HG02981 (cell line): Measurements from ENCODE around the gene SPRY1.

ENCODE experiments used
- ATAC-seq: cut with Tn5 transposase; IDR thresholded peaks from one replicate; pipeline ENCODE4 v1.9.1; 2021; ENCODE audit warnings: mild to moderate bottlenecking, moderate library complexity; ENCODE audit not compliant: unreplicated experiment

Gene SPRY1

GRCh38 chr4:123408471-123409084, 12.0 kb downstream of the SPRY1 start:
- no peak for ATAC-seq

GRCh38 chr4:123409334-123409733, 12.7 kb downstream of the SPRY1 start:
- ATAC-seq, result no peak

GRCh38 chr4:123411514-123411913, 14.9 kb downstream of the SPRY1 start:
- no peak for ATAC-seq

DNA sequence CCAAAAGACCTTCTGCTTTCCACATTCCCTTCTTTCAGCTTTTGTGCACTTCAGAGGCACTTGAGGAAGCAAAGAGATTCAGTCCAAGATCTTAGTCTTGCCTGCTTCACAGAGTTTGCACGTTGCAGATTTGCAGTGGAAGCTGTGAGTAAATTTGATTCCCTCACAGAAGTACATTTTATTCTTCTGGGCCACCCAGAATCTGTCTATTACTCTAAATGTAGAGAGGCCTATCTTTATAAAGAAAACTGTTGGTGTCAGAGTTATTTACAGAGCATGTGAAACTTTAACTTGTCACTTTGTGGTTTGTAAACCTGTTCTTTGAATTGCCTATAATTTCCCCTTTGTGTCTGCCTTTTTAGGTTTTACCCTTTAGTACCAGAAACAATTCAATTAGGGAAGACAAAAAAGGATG, 15.5 kb downstream of the SPRY1 start:
- ATAC-seq, result peak; percentile 75

DNA sequence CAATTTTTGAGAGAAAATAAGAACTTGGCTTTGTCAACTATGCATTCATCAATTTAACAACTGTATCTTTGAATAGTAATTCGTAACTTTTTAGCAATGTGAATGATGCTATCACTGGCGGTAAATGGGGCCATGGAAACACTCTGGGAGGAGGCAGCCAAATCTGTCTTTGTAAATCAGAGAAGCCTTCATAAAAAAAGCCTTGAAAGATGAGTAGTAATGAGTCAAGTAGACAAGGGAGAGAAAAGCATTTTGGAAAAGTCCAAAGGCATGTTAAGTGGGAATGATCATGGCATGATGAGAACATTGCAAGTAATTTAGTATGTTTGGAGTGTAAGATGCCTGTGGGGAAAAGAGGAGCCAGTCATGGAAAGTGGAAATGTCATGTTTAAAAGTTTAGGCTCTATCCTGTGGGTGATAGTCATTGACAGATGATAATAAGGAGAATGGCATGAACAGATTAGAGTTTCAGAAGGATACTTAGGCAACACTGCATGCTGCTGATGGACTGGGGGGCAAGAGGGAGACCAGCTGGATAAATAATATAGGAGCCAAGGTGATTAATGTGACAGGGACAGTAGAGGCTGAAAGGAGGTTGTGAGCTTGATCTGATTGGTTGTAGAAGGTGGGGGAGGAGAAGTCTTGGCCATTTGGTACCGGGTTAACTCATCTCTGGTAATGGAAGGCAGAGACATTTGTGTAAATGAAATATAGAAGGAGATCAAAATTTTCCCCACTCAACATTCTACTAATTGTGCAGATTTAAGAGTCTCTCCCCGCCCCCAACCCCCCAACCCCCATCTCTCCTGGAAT, 16.3 kb downstream of the SPRY1 start:
- ATAC-seq, result no peak

DNA sequence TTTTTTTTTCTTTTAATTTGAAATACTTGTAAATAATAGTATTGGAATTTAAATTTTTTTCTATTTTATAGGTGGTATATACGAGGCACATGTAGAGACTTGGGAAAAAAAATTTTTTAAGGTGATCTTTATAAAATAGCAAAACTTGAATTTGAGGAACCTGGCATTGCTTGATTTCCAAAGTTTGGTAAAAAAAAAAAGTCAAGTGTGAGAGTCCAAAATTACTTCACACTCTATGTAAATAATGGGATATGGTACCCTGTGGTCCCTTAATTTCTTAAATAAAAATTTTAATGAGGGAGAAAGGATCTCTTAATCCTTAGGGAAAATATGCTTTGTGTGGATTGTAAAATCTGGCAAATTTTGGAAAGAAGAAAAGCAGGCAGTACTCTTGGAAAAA, 19.0 kb downstream of the SPRY1 start:
- ATAC-seq, result no peak

GRCh38 chr4:123415977-123416376, 19.4 kb downstream of the SPRY1 start:
- no peak for ATAC-seq

DNA sequence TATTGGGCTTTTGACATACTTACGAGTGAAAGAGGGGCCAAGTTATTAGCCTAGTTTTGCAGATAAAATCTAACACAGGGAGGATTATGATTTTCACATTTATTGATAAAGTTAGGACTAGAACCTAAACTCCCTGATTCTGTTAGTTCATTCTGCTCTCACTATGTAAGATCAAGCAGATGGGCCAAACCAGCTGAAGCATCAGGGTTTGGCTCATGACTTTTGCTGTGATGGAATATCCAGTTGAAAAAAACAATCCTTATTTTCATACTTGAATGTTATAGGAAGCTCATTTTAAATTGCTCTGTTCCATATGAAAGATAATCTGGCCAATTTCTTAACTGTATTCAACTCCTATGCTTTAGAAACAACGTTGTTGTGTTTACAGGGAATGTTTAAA, 21.2 kb downstream of the SPRY1 start:
- ATAC-seq, result no peak

DNA sequence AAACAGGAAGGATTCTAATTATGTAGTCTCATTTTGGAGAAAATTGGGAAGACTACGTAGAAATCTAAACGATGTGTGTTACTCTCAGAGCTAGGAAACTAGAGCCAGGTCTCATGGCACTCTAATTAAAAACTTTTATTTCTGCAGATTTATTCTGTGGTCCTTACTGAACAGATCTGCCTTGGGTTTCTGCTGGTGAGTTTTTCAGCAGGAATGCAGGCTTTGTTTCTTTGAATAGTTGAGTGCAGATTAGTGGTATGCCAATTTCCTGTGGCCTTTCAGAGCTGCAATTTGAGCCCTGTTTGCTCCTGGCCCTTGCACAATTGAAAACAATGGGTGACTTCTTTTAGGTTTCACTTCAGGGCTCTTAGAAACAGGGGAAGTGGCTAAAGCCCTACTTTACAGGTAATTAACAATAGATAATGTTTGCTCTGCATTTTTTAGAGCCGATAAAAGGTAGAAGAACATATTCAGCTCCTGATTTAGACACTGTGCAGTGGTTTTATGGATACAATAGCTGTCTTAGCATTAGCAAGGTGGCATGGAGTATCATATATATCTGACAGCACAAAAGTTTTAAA, 21.8 kb downstream of the SPRY1 start:
- ATAC-seq, result peak; percentile 68

- ATAC-seq, result no peak
Measured at GRCh38 chr4:123419885-123420755, 23.5 kb downstream of the SPRY1 start.

GRCh38 chr4:123421227-123421936, 24.8 kb downstream of the SPRY1 start:
- no peak for ATAC-seq

DNA sequence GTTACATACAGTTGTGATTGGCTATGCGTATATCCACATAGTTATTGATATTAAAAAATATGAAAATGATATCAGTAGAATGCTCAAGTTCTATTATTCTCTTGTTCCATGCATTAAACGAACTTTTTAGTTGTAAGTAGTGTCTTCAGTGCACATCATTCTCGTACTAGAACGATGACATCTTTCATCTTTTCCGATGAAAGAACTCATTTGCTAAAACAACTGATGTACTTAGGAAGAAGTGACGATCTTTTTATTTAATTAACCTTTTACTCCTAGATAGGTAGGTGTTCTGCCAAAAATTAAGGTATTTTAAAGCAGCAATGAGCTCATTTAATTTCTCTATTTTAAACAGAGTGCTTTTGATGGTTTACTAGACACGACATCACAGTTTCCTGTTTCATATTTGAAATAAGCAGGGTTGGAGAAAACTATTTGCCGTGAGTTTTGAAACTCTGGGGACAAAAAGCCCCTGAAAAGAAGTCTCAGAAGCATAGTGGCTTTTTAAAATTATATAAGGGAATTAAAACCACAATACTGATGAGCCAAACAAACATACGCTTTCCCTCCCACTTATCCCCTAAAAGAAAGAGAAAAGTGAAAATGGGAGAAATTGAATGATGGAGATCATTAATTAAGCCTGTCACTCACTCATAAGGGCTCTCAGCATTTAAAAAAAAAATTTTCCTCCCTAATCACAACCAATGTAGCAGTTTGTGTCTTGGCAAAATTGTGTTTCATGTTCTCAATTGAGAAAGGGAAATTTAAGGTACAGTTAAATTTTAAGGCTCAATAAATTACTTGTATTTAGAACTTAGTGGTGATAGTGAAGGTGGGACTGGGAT, 25.6 kb downstream of the SPRY1 start:
- ATAC-seq, result no peak

DNA sequence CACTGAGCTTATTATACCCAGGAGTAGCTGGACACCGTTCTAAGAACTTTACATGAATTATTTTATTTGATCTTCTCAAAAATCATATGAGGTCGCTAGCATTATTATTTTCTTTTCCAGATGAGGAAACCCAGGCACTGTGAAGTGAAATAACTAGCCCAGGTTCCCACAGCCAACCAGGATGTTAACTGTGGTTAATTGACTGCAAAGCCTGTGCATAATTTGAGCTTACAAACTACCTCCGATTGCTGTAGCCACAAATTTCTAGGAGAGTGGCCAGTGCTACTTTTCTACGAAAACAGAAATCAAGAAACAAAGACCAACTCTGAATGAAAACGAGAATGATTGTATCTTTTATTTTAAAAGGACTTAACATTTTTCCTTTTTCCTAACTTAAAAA, 27.2 kb downstream of the SPRY1 start:
- ATAC-seq, result no peak

GRCh38 chr4:123427951-123428350, 31.4 kb downstream of the SPRY1 start:
- no peak for ATAC-seq

- no peak for ATAC-seq
Measured at GRCh38 chr4:123430031-123430430, 33.4 kb downstream of the SPRY1 start.

DNA sequence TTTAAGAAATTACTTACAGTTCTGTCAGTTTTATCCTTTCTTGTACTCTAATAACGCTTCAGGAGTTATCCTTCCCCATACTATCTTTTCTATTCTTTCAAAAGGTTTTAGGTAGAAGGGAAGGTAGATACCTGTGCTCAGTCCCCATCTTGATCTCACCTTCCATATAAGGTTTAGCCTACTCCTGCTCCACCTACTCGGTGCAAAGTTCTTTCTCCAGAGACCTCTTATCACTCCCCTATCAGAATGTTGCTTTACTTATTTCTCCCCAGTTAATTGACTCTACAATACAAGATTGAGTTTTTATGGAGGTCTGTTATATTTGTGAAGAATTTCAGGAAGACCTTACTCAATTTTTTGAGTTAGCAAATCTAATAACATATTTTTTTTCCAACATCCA, 33.9 kb downstream of the SPRY1 start:
- no peak for ATAC-seq

DNA sequence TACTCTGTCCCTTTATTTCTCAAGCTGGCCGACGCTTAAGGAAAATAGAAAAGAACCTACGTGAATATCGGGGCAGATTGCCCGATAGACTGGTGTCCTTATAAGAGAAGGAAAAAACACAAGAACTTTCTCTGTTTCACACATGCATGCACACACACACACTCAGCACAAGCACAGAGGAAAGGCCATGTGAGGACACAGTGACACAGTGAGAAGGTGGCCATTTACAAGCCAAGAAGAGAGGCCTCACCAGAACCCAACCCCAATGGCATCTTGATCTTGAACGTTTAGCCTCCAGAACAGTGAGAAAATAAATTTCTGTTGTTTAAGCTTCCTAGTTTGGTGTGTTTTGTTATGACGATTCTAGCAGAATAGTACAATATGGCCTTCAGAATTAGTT, 37.0 kb downstream of the SPRY1 start:
- ATAC-seq, result no peak

DNA sequence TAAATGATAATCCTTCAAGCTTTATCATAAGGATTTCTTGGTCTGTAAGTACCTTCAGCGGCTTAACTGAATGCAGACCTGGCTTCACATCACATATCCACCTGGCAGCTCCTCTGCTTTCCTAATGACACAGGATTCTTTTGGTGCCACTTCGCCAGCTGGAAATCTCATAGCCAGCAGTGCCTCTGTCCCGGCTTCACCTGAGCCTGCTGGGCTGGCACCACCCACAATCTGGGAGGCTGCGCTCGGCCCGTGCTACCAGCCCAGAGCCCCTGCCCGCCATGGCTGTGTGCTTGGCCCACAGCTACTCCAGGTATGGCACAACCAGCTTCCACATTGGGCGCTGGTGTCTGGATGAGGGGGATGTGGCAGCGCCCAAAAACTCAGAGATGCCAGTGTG, 37.4 kb downstream of the SPRY1 start:
- no peak for ATAC-seq

GRCh38 chr4:123435246-123436113, 38.9 kb downstream of the SPRY1 start:
- ATAC-seq, result no peak
